ENCODE measurements around the gene MICALL2.

DNA sequence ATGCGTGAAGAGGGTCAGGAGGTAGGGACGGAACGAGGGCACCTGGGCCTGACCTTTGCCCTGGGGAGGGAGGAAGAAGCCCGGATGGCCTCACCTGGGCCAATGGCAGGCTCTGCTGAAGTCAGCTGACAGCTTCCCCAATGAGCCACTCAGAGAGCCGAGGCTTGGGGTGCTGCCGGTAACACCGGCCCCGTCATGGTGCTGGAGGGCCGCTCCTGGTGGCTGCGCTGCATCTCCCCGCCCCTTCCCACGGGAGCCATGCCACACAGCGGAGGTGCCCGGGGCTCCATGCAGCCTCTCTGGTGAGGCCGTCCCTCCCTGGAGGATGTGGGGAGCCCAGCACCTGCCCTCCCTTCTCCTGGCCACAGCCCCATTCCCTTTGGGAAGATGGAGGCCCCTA, 17.6 kb upstream of the MICALL2 start:
- TF ChIP-seq, protein P1, sequence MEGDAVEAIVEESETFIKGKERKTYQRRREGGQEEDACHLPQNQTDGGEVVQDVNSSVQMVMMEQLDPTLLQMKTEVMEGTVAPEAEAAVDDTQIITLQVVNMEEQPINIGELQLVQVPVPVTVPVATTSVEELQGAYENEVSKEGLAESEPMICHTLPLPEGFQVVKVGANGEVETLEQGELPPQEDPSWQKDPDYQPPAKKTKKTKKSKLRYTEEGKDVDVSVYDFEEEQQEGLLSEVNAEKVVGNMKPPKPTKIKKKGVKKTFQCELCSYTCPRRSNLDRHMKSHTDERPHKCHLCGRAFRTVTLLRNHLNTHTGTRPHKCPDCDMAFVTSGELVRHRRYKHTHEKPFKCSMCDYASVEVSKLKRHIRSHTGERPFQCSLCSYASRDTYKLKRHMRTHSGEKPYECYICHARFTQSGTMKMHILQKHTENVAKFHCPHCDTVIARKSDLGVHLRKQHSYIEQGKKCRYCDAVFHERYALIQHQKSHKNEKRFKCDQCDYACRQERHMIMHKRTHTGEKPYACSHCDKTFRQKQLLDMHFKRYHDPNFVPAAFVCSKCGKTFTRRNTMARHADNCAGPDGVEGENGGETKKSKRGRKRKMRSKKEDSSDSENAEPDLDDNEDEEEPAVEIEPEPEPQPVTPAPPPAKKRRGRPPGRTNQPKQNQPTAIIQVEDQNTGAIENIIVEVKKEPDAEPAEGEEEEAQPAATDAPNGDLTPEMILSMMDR (conservative IDR thresholded peaks at IDR 0.05 in 1 of 2, IDR thresholded peaks at IDR 0.05 in 1 of 2; ENCODE audit: low read depth in 1 of 2, low read length in 2 of 2): no peak
- TF ChIP-seq EZH2 (IDR thresholded peaks at IDR 0.05; ENCODE audit: low read length, missing control alignments): no peak

Measured in fibroblast of lung (primary cell).